Measurements from ENCODE around the gene UQCR10. TPM values are rescaled to one million over a fixed set of nuclear protein-coding genes. Genes with fewer than 3 reads are reported as not detected.

Gene UQCR10
- total RNA-seq, 3 donors from 2014 or later (not counting 1 experiment from before 2014, with no cell fraction given) = 33.6 to 40.8 (median 35.4) TPM

DNA sequence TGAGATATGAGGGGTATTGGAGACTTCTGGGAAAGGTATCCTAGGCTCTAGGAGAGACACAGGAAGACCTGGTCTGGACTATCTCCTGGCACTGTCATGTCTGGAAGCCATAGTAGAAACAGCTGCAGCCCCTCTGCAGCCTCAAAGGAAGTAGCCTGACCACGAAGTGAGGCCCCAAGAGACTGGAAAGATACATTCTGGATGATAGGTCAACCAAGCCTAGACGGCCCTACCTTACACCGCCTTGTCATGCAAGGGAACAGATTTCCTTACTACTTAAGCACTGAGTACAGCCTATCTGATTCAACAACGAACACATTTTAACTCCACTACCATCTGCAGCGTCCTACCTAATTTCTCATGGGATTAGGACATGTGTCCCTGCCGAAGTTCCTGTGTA lies 31.1 kb downstream of the UQCR10 start:
- peaks cover 67% of the 10 kb centered on the region for H3K36me3 ChIP-seq (ENCODE audit: control insufficient read depth, insufficient read depth, low read length)
- 60% methylated on average over 6 of the region's 6 CpGs for WGBS (ENCODE audit: insufficient coverage)
- peaks cover 7% of the 10 kb centered on the region for H3K36me3 Mint-ChIP-seq
- H3K4me1 ChIP-seq (ENCODE audit: control insufficient read depth, insufficient read depth, low read length) = peaks cover 24% of the 10 kb centered on the region
- H3K4me3 ChIP-seq (ENCODE audit: low read length) = no peak overlapping the region
- TF ChIP-seq, protein P1, sequence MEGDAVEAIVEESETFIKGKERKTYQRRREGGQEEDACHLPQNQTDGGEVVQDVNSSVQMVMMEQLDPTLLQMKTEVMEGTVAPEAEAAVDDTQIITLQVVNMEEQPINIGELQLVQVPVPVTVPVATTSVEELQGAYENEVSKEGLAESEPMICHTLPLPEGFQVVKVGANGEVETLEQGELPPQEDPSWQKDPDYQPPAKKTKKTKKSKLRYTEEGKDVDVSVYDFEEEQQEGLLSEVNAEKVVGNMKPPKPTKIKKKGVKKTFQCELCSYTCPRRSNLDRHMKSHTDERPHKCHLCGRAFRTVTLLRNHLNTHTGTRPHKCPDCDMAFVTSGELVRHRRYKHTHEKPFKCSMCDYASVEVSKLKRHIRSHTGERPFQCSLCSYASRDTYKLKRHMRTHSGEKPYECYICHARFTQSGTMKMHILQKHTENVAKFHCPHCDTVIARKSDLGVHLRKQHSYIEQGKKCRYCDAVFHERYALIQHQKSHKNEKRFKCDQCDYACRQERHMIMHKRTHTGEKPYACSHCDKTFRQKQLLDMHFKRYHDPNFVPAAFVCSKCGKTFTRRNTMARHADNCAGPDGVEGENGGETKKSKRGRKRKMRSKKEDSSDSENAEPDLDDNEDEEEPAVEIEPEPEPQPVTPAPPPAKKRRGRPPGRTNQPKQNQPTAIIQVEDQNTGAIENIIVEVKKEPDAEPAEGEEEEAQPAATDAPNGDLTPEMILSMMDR (IDR thresholded peaks at IDR 0.05) = no peak
- H3K9me3 Mint-ChIP-seq = no peaks in the 10 kb centered on the region
- DNase-seq (no peak), ATAC-seq (no peak)
- no peaks in the 10 kb centered on the region for H3K9me3 ChIP-seq (ENCODE audit: control insufficient read depth, insufficient read depth, low read length)
- no peak overlapping the region for H3K4me3 Mint-ChIP-seq
- no peak overlapping the region for H3K27ac ChIP-seq (ENCODE audit: low read length)
- peak overlapping the region in 1 of 2 donors; percentile 52 for H3K27ac Mint-ChIP-seq
- no peaks in the 10 kb centered on the region for H3K27me3 ChIP-seq (ENCODE audit: control insufficient read depth, insufficient read depth, low read length)
- no peaks in the 10 kb centered on the region for H3K4me1 Mint-ChIP-seq
- intact Hi-C loops (cut with micrococcal nuclease) = no loop called here
- H3K27me3 Mint-ChIP-seq (ENCODE audit: low read depth in 2 of 2) = no peaks in the 10 kb centered on the region

DNA sequence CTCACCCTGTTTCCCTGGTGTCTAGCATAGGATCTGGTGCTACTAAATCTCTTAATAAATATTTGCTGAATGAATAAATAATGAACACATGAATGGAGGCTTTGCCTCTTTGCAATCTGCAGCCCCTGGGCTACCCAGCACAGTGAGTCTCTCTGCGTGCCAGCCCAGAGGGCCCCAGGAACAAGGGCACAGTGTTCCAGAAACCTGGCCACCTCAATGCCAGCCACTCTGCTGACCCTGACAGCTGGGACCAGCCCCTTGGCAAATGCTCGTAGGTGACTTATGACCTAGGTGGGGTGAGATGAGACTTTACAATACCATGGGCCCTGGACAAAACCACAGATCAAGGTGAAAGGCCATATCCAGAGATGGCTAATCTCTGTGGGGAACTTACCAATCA lies 31.6 kb downstream of the UQCR10 start:
- no peaks in the 10 kb centered on the region for H3K9me3 Mint-ChIP-seq
- 98% methylated on average over 2 of the region's 2 CpGs for WGBS (ENCODE audit: insufficient coverage)
- ATAC-seq (no peak), DNase-seq (no peak)
- H3K27me3 Mint-ChIP-seq (ENCODE audit: low read depth in 2 of 2) = no peaks in the 10 kb centered on the region
- no peak overlapping the region for H3K27ac ChIP-seq (ENCODE audit: low read length)
- intact Hi-C loops (cut with micrococcal nuclease) = no loop called here
- no peaks in the 10 kb centered on the region for H3K9me3 ChIP-seq (ENCODE audit: control insufficient read depth, insufficient read depth, low read length)
- H3K4me3 ChIP-seq (ENCODE audit: low read length) = no peak overlapping the region
- H3K27ac Mint-ChIP-seq = peak overlapping the region in 1 of 2 donors; percentile 52
- peaks cover 7% of the 10 kb centered on the region for H3K36me3 Mint-ChIP-seq
- peaks cover 69% of the 10 kb centered on the region for H3K36me3 ChIP-seq (ENCODE audit: control insufficient read depth, insufficient read depth, low read length)
- TF ChIP-seq, protein P1 (IDR thresholded peaks at IDR 0.05) = no peak
- no peak overlapping the region for H3K4me3 Mint-ChIP-seq
- H3K4me1 ChIP-seq (ENCODE audit: control insufficient read depth, insufficient read depth, low read length) = peaks cover 24% of the 10 kb centered on the region
- no peaks in the 10 kb centered on the region for H3K27me3 ChIP-seq (ENCODE audit: control insufficient read depth, insufficient read depth, low read length)
- H3K4me1 Mint-ChIP-seq = no peaks in the 10 kb centered on the region

- peak in 2 of 3 donors; percentile 36 to 58 for ATAC-seq
- Mint-ChIP-seq H3K27me3 (ENCODE audit: low read depth in 2 of 2) (no peaks in the 10 kb centered on the region), H3K27ac (no peak overlapping the region), H3K36me3 (peaks cover 7% of the 10 kb centered on the region), H3K9me3 (no peaks in the 10 kb centered on the region), H3K4me1 (no peaks in the 10 kb centered on the region), H3K4me3 (no peak overlapping the region)
- Histone ChIP-seq H3K9me3 (ENCODE audit: control insufficient read depth, insufficient read depth, low read length) (no peaks in the 10 kb centered on the region), H3K36me3 (ENCODE audit: control insufficient read depth, insufficient read depth, low read length) (peaks cover 73% of the 10 kb centered on the region), H3K4me3 (ENCODE audit: low read length) (no peak overlapping the region), H3K4me1 (ENCODE audit: control insufficient read depth, insufficient read depth, low read length) (peaks cover 24% of the 10 kb centered on the region), H3K27me3 (ENCODE audit: control insufficient read depth, insufficient read depth, low read length) (no peaks in the 10 kb centered on the region), H3K27ac (ENCODE audit: low read length) (no peak overlapping the region)
- TF ChIP-seq, protein P1 (IDR thresholded peaks at IDR 0.05) = no peak
- intact Hi-C loops (cut with micrococcal nuclease) = no loop called here
- WGBS (ENCODE audit: insufficient coverage) = 77% methylated on average over 8 of the region's 8 CpGs
- no peak for DNase-seq
Measured at GRCh38 chr22:29799217-29799680, 32.1 kb downstream of the UQCR10 start.

- H3K36me3 ChIP-seq (ENCODE audit: control insufficient read depth, insufficient read depth, low read length) = peaks cover 82% of the 10 kb centered on the region
- Mint-ChIP-seq H3K27me3 (ENCODE audit: low read depth in 2 of 2) (no peaks in the 10 kb centered on the region), H3K4me3 (no peak overlapping the region), H3K9me3 (no peaks in the 10 kb centered on the region), H3K36me3 (peaks cover 17% of the 10 kb centered on the region), H3K27ac (no peak overlapping the region), H3K4me1 (peaks cover 7 to 8% of the 10 kb centered on the region in 2 donors)
- H3K4me3 ChIP-seq (ENCODE audit: low read length) = no peak overlapping the region
- H3K27me3 ChIP-seq (ENCODE audit: control insufficient read depth, insufficient read depth, low read length) = no peaks in the 10 kb centered on the region
- no peaks in the 10 kb centered on the region for H3K9me3 ChIP-seq (ENCODE audit: control insufficient read depth, insufficient read depth, low read length)
- WGBS (ENCODE audit: insufficient coverage) = 97% methylated on average over 5 of the region's 5 CpGs
- no peak for DNase-seq
- ATAC-seq = no peak
- intact Hi-C loops (cut with micrococcal nuclease) = no loop called here
- peaks cover 24% of the 10 kb centered on the region for H3K4me1 ChIP-seq (ENCODE audit: control insufficient read depth, insufficient read depth, low read length)
- TF ChIP-seq, protein P1 (IDR thresholded peaks at IDR 0.05) = no peak
- H3K27ac ChIP-seq (ENCODE audit: low read length) = no peak overlapping the region
Measured at GRCh38 chr22:29801153-29801552, 34.0 kb downstream of the UQCR10 start.
